BE2C (cell line): ENCODE results near the gene ZFP57.
A peak's percentile ranks its signal among the peaks of the same experiment; 100 is the strongest.

ENCODE experiments used
- DNase-seq: peaks from one replicate; pipeline ENCODE4 v3.0.0-alpha.2; 2020
- H3K27me3 ChIP-seq: fragments of 250-450 bp; sonication (Bioruptor Pico); 2 replicates; pipeline ENCODE4 v1.5.1; 2020; ENCODE audit warnings: mild to moderate bottlenecking
- H3K36me3 ChIP-seq: fragments of 250-450 bp; sonication (Bioruptor Pico); 2 replicates; pipeline ENCODE4 v1.5.1; 2020; ENCODE audit warnings: mild to moderate bottlenecking
- H3K4me1 ChIP-seq: fragments of 250-450 bp; sonication (Bioruptor Pico); 2 replicates; pipeline ENCODE4 v1.5.1; 2020
- H3K4me3 ChIP-seq: 2 replicates; pipeline ENCODE4 v1.5.1; 2011; ENCODE audit warnings: low read depth, low read length
- H3K9me3 ChIP-seq: fragments of 250-450 bp; sonication (Bioruptor Pico); 2 replicates; pipeline ENCODE4 v1.5.1; 2020
- CTCF ChIP-seq: IDR thresholded peaks from 2 replicates; pipeline ENCODE4 v1.5.1; 2012; ENCODE audit warnings: mild to moderate bottlenecking, low read depth, low read length

The ZFP57 gene

GRCh38 chr6:29631209-29631810 is 49.6 kb downstream of the ZFP57 start:
- Histone ChIP-seq H3K36me3 (no peaks in the 10 kb centered on the region), H3K4me3 (no peak overlapping the region), H3K9me3 (no peaks in the 10 kb centered on the region), H3K27me3 (peaks cover 2% of the 10 kb centered on the region; the same call in 1 of the 2 replicates), H3K4me1 (peaks cover 3% of the 10 kb centered on the region; the same call in 1 of the 2 replicates)
- DNase-seq = no peak
- no peak for TF ChIP-seq CTCF

- TF ChIP-seq CTCF = no peak
- DNase-seq = no peak
- Histone ChIP-seq H3K4me1 (peaks cover 3% of the 10 kb centered on the region; the same call in 1 of the 2 replicates), H3K4me3 (no peak overlapping the region), H3K36me3 (no peaks in the 10 kb centered on the region), H3K9me3 (no peaks in the 10 kb centered on the region), H3K27me3 (peaks cover 2% of the 10 kb centered on the region; the same call in 1 of the 2 replicates)
Observed at GRCh38 chr6:29630315-29630714, 50.6 kb downstream of the ZFP57 start.

- Histone ChIP-seq H3K4me3 (no peak overlapping the region), H3K9me3 (no peaks in the 10 kb centered on the region), H3K27me3 (peaks cover 2% of the 10 kb centered on the region; the same call in 1 of the 2 replicates), H3K4me1 (peaks cover 3% of the 10 kb centered on the region; the same call in 1 of the 2 replicates), H3K36me3 (no peaks in the 10 kb centered on the region)
- DNase-seq = no peak
- no peak for TF ChIP-seq CTCF
Observed at GRCh38 chr6:29629571-29629970, 51.4 kb downstream of the ZFP57 start.

- no peaks in the 10 kb centered on the region for H3K9me3 ChIP-seq
- H3K4me1 ChIP-seq = peaks cover 3% of the 10 kb centered on the region; the same call in 1 of the 2 replicates
- peak overlapping the region; percentile 73 for H3K4me3 ChIP-seq
- peak; percentile 94 for DNase-seq
- H3K36me3 ChIP-seq = no peaks in the 10 kb centered on the region
- peak; percentile 66 for TF ChIP-seq CTCF
- H3K27me3 ChIP-seq = peaks cover 2% of the 10 kb centered on the region; the same call in 1 of the 2 replicates
Observed at GRCh38 chr6:29628419-29629281, 52.3 kb downstream of the ZFP57 start.

GRCh38 chr6:29627755-29628418 is 53.1 kb downstream of the ZFP57 start:
- Histone ChIP-seq H3K4me3 (peak overlapping the region; percentile 73), H3K4me1 (peaks cover 3% of the 10 kb centered on the region; the same call in 1 of the 2 replicates), H3K9me3 (no peaks in the 10 kb centered on the region), H3K36me3 (no peaks in the 10 kb centered on the region), H3K27me3 (peaks cover 2% of the 10 kb centered on the region; the same call in 1 of the 2 replicates)
- no peak for TF ChIP-seq CTCF
- DNase-seq = peak; percentile 88
